Measurements from ENCODE around the gene NAB2.

DNA sequence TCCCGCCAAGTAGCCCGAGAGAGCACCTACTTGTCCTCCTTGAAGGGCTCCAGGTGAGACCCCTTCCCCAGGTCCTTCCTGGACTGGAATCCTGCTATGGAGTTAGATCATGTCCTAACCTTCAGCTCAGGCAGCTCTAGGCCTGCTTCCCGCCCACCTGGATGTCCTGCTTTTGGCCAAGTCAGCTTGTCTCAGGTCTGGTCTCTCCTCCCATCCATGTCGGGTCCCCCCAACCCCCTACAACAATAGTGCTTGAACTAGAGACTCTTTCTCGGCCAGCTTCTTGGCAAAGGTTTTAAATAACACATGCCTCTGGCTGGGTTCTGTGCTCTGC is 3.6 kb downstream of the NAB2 start:
- TF ChIP-seq CTBP1 (IDR thresholded peaks at IDR 0.05; ENCODE audit: borderline replicate concordance) (no peak), L3MBTL2 (conservative IDR thresholded peaks at IDR 0.05) (no peak), SP1 (IDR thresholded peaks at IDR 0.05) (no peak)
